Keratinocyte (primary cell): ENCODE results near the gene FAM83E. TPM values are rescaled to one million over a fixed set of nuclear protein-coding genes. Genes with fewer than 3 reads are reported as not detected.

Source experiments
- DNase-seq: peaks from one replicate; pipeline ENCODE4 v3.0.0-alpha.2; 2011; ENCODE audit warnings: low read depth, missing footprints, low spot score
- FAIRE-seq: peaks from 2 replicates; lab custom pipeline; 2011; peaks lifted over from hg19 to GRCh38; lab: Jason Lieb, UNC
- H2AFZ ChIP-seq: 2 replicates; pipeline ENCODE4 v1.6.0; 2012; ENCODE audit warnings: low read length, control low read depth, inconsistent platforms; ENCODE audit not compliant: control insufficient read depth
- H3K27ac ChIP-seq: 2 replicates; pipeline ENCODE4 v1.5.1; 2011; ENCODE audit warnings: low read length; ENCODE audit not compliant: control insufficient read depth, insufficient read depth
- H3K27me3 ChIP-seq: 3 replicates; pipeline ENCODE4 v1.6.0; 2011; ENCODE audit warnings: low read length; ENCODE audit not compliant: control insufficient read depth, insufficient read depth; ENCODE audit errors: extremely low read depth
- H3K36me3 ChIP-seq, 2 experiments: 2 replicates in 1 of 2; 3 replicates in 1 of 2; pipeline ENCODE4 v1.5.1; 2011; ENCODE audit warnings: low read length in 2 of 2, mild to moderate bottlenecking in 1 of 2; ENCODE audit not compliant: control insufficient read depth in 2 of 2, insufficient read depth in 2 of 2; ENCODE audit errors: extremely low read depth in 1 of 2
- H3K4me1 ChIP-seq: 3 replicates; pipeline ENCODE4 v1.5.1; 2011; ENCODE audit warnings: low read length; ENCODE audit not compliant: control insufficient read depth, insufficient read depth; ENCODE audit errors: extremely low read depth
- H3K4me2 ChIP-seq: 3 replicates; pipeline ENCODE4 v1.6.0; 2011; ENCODE audit warnings: low read depth, low read length; ENCODE audit not compliant: control insufficient read depth, insufficient read depth; ENCODE audit errors: extremely low read depth
- H3K4me3 ChIP-seq, 3 experiments: fragments of 200-600 bp in 1 of 3; sonication (generic) in 1 of 3; 2 replicates in 2 of 3; 3 replicates in 1 of 3; pipeline ENCODE4 v1.5.1; 2011 to 2016; ENCODE audit warnings: low read length in 3 of 3, mild to moderate bottlenecking in 3 of 3, control low read depth in 2 of 3, inconsistent platforms in 1 of 3, low read depth in 1 of 3, mixed read lengths in 1 of 3, mixed run types in 1 of 3, moderate library complexity in 1 of 3; ENCODE audit not compliant: control insufficient read depth in 2 of 3, insufficient read depth in 2 of 3; ENCODE audit errors: extremely low read depth in 1 of 3
- H3K79me2 ChIP-seq: 2 replicates; pipeline ENCODE4 v1.6.0; 2012; ENCODE audit warnings: low read length; ENCODE audit not compliant: control insufficient read depth, insufficient read depth
- H3K9ac ChIP-seq: 3 replicates; pipeline ENCODE4 v1.6.0; 2011; ENCODE audit warnings: low read length; ENCODE audit not compliant: control insufficient read depth, insufficient read depth; ENCODE audit errors: extremely low read depth
- H3K9me1 ChIP-seq: 3 replicates; pipeline ENCODE4 v1.6.0; 2011; ENCODE audit warnings: low read length; ENCODE audit not compliant: control insufficient read depth, insufficient read depth; ENCODE audit errors: extremely low read depth
- H3K9me3 ChIP-seq: 2 replicates; pipeline ENCODE4 v1.5.1; 2012; ENCODE audit warnings: low read depth, low read length; ENCODE audit not compliant: control insufficient read depth
- H4K20me1 ChIP-seq: 3 replicates; pipeline ENCODE4 v1.6.0; 2011; ENCODE audit warnings: low read length; ENCODE audit not compliant: control insufficient read depth, insufficient read depth; ENCODE audit errors: extremely low read depth
- EZH2 ChIP-seq: IDR thresholded peaks from one replicate; pipeline ENCODE4 v1.6.1; 2012; ENCODE audit warnings: inconsistent platforms, mild to moderate bottlenecking, low read length, moderate library complexity
- dilution Hi-C: fragments of 300-500 bp; cut with MboI; formaldehyde crosslinking; loops from one replicate; pipeline ENCODE4 v1.7.0; 2020; ENCODE audit warnings: low sequenced_read_pairs; ENCODE audit not compliant: extremely low pct_ligation_motif_present
- polyA plus RNA-seq, 5 experiments: library from polyadenylated mRNA; depleted of rRNA in 3 of 5; stranded (reverse) in 3 of 5; stranded (forward) in 1 of 5; unstranded in 1 of 5; fragments of >200 nt; gene quantifications; 1 replicate in 1 of 5; 2 replicates in 3 of 5; 3 replicates in 1 of 5; pipeline versions ENCODE4 v1.2.1 to v1.2.3, GENCODE V29; 2011 to 2012; ENCODE audit warnings: missing spikeins in 2 of 5, low read depth in 1 of 5, low replicate concordance in 1 of 5
- TF ChIP-seq, protein P1 (sequence below), 3 experiments: IDR thresholded peaks in 1 of 3; conservative IDR thresholded peaks in 1 of 3; optimal IDR thresholded peaks in 1 of 3; 2 replicates in 2 of 3; 3 replicates in 1 of 3; pipeline versions ENCODE3 to v1.5.1; 2011; ENCODE audit warnings: low read length in 3 of 3, mild to moderate bottlenecking in 3 of 3, moderate library complexity in 2 of 3, control low read depth in 1 of 3, inconsistent platforms in 1 of 3; ENCODE audit not compliant: insufficient read depth in 2 of 3; ENCODE audit errors: extremely low read depth in 1 of 3

Gene FAM83E
- polyA plus RNA-seq, 1 donor (not counting 4 experiments of a cell fraction or from before 2014, with no cell fraction given) = 0.17 TPM

DNA sequence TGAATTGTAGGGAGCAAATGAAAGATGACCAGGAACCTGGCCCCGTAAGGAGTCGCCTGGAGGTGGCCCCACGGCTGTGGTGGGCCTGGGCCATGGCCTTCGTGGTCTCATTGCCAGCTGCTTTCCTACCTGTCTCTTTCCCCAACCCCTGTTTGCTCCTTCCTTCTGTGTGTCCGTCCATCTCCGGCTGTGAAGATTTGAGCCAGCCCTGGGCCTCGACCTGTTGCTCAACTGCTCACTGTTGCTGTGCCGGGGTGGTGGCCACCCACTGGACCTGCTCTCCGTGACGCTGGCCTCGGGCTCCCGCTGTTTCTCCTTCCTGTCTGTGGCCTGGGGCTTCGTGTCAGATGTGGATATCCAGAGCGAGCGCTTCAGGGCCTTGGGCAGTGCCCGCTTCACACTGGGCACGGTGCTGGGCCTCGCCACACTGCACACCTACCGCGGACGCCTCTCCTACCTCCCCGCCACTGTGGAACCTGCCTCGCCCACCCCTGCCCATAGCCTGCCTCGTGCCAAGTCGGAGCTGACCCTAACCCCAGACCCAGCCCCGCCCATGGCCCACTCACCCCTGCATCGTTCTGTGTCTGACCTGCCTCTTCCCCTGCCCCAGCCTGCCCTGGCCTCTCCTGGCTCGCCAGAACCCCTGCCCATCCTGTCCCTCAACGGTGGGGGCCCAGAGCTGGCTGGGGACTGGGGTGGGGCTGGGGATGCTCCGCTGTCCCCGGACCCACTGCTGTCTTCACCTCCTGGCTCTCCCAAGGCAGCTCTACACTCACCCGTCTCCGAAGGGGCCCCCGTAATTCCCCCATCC is 13.8 kb upstream of the FAM83E start:
- H3K4me1 ChIP-seq = peaks cover 28% of the 10 kb centered on the region
- no peak overlapping the region for H3K9ac ChIP-seq
- FAIRE-seq (no peak), DNase-seq (no peak)
- H3K4me3 ChIP-seq = no peak overlapping the region
- peaks cover 0 to 1% of the 10 kb centered on the region in 2 experiments for H3K36me3 ChIP-seq
- dilution Hi-C loops = no loop called here
- no peaks in the 10 kb centered on the region for H4K20me1 ChIP-seq
- H3K27ac ChIP-seq = no peak overlapping the region
- H3K27me3 ChIP-seq = no peaks in the 10 kb centered on the region
- H3K9me3 ChIP-seq = no peaks in the 10 kb centered on the region
- TF ChIP-seq EZH2 = no peak
- TF ChIP-seq, protein P1, sequence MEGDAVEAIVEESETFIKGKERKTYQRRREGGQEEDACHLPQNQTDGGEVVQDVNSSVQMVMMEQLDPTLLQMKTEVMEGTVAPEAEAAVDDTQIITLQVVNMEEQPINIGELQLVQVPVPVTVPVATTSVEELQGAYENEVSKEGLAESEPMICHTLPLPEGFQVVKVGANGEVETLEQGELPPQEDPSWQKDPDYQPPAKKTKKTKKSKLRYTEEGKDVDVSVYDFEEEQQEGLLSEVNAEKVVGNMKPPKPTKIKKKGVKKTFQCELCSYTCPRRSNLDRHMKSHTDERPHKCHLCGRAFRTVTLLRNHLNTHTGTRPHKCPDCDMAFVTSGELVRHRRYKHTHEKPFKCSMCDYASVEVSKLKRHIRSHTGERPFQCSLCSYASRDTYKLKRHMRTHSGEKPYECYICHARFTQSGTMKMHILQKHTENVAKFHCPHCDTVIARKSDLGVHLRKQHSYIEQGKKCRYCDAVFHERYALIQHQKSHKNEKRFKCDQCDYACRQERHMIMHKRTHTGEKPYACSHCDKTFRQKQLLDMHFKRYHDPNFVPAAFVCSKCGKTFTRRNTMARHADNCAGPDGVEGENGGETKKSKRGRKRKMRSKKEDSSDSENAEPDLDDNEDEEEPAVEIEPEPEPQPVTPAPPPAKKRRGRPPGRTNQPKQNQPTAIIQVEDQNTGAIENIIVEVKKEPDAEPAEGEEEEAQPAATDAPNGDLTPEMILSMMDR (optimal IDR thresholded peaks at IDR 0.05 in 1 of 3, IDR thresholded peaks at IDR 0.05 in 1 of 3, conservative IDR thresholded peaks at IDR 0.05 in 1 of 3; ENCODE audit: extremely low read depth in 1 of 3, insufficient read depth in 2 of 3, low read length in 3 of 3) = no peak
- H2AFZ ChIP-seq = no peak overlapping the region
- H3K79me2 ChIP-seq = no peaks in the 10 kb centered on the region
- no peaks in the 10 kb centered on the region for H3K9me1 ChIP-seq
- no peak overlapping the region for H3K4me2 ChIP-seq

DNA sequence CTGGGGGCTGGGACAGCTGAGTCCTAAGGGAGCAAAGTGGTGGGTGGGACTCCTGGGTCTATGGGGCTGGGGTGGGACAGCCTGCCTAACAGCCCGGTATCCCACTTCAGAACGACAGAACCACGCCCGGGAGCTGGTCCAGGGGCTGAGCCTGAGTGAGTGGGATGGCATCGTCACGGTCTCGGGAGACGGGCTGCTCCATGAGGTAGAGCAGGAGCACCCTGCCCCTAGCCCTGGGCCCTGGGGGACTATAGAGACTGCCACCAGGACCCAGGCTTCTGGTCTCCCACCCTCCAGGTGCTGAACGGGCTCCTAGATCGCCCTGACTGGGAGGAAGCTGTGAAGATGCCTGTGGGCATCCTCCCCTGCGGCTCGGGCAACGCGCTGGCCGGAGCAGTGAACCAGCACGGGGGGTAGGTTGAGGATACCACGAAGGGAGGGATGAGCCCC is 13.0 kb upstream of the FAM83E start:
- H3K79me2 ChIP-seq = no peaks in the 10 kb centered on the region
- no peaks in the 10 kb centered on the region for H4K20me1 ChIP-seq
- H3K4me1 ChIP-seq = peaks cover 25% of the 10 kb centered on the region
- FAIRE-seq (no peak), DNase-seq (no peak)
- no peak overlapping the region for H3K4me2 ChIP-seq
- no peaks in the 10 kb centered on the region for H3K9me1 ChIP-seq
- TF ChIP-seq, protein P1 (optimal IDR thresholded peaks at IDR 0.05 in 1 of 3, IDR thresholded peaks at IDR 0.05 in 1 of 3, conservative IDR thresholded peaks at IDR 0.05 in 1 of 3; ENCODE audit: extremely low read depth in 1 of 3, insufficient read depth in 2 of 3, low read length in 3 of 3) = no peak
- no peak for TF ChIP-seq EZH2
- H3K9me3 ChIP-seq = no peaks in the 10 kb centered on the region
- peaks cover 0 to 1% of the 10 kb centered on the region in 2 experiments for H3K36me3 ChIP-seq
- no peak overlapping the region for H3K27ac ChIP-seq
- no peak overlapping the region for H3K4me3 ChIP-seq
- no peak overlapping the region for H2AFZ ChIP-seq
- dilution Hi-C loops = no loop called here
- no peaks in the 10 kb centered on the region for H3K27me3 ChIP-seq
- no peak overlapping the region for H3K9ac ChIP-seq
